Measurements from ENCODE around the gene SPATA13. TPM values are rescaled to one million over a fixed set of nuclear protein-coding genes. Genes with fewer than 3 reads are reported as not detected.

Gene SPATA13
- total and polyA plus RNA-seq, 2 experiments from 2014 or later = 12.4 to 19.4 TPM

DNA sequence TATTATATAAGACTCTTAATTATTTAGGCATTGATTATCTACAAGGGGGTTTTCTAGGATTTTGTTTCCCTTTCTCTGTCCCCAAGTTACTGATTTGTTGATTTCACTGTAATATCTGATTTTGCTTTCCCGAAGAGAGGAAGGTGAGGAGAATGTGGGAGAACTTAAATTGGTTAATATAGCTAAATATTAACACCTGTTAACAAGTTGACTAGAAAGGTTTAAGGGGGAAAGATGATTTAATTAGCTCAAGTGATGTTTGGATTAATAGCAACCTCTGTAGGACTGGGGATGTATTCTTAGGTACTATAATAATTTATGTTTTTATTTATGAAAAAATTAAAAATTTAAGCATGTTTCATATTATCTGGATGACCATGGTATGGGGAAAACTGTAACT lies 35.1 kb downstream of the SPATA13 start:
- no peak overlapping the region for H3K27ac ChIP-seq

DNA sequence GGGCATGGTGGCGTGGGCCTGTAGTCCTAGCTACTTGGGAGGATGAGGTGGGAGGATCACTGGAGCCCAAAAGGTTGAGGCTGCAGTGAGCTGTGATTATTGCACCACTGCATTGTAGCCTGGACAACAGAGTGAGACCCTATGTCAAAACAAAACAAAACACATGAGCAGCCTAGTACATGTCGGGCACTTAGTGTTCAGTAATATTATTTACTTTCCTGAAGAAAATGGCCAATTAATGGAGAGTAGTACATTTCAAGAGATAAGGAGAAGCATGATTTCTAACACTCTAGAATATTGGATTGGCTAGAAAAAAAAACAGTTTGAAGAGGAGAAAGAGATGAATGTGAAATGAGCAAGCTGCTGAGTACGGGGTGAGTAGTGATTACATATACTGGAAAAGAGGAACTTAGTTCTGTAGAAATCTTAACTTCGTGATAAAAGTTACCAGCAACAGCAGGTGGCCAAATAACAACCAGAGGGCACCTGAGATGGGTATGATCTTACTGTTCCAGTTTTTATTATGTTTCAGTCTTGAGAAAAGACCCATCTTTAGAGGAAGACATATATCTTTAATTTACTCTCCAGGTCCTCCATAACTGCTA lies 36.2 kb downstream of the SPATA13 start:
- Histone ChIP-seq H3K79me2 (peaks cover 14% of the 10 kb centered on the region), H3K4me2 (no peak overlapping the region), H3K4me1 (ENCODE audit: insufficient read depth) (peaks cover 6% of the 10 kb centered on the region), H3K4me3 (no peak overlapping the region), H3K27me3 (no peaks in the 10 kb centered on the region), H3K36me3 (replicated peaks; ENCODE audit: insufficient read depth, low read depth) (no peaks in the 10 kb centered on the region), H3K27ac (no peak overlapping the region), H2AFZ (no peak overlapping the region), H4K20me1 (ENCODE audit: insufficient read depth, poor library complexity, severe bottlenecking) (no peaks in the 10 kb centered on the region), H3K9me3 (ENCODE audit: low read depth) (no peaks in the 10 kb centered on the region), H3K9me2 (replicated peaks; ENCODE audit: insufficient read depth) (no peaks in the 10 kb centered on the region)
- TF ChIP-seq, protein P1, sequence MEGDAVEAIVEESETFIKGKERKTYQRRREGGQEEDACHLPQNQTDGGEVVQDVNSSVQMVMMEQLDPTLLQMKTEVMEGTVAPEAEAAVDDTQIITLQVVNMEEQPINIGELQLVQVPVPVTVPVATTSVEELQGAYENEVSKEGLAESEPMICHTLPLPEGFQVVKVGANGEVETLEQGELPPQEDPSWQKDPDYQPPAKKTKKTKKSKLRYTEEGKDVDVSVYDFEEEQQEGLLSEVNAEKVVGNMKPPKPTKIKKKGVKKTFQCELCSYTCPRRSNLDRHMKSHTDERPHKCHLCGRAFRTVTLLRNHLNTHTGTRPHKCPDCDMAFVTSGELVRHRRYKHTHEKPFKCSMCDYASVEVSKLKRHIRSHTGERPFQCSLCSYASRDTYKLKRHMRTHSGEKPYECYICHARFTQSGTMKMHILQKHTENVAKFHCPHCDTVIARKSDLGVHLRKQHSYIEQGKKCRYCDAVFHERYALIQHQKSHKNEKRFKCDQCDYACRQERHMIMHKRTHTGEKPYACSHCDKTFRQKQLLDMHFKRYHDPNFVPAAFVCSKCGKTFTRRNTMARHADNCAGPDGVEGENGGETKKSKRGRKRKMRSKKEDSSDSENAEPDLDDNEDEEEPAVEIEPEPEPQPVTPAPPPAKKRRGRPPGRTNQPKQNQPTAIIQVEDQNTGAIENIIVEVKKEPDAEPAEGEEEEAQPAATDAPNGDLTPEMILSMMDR (IDR thresholded peaks at IDR 0.05; ENCODE audit: poor library complexity) = no peak
- no peak for TF ChIP-seq EZH2 (IDR thresholded peaks at IDR 0.05; ENCODE audit: borderline replicate concordance)
- TF ChIP-seq EZH2phosphoT487 (IDR thresholded peaks at IDR 0.05; ENCODE audit: low read depth, severe bottlenecking, unreplicated experiment) = no peak
- no peak for DNase-seq (ENCODE audit: low spot score)
- 66% methylated on average over 4 of the region's 4 CpGs for WGBS (ENCODE audit: low lambda C conversion rate, missing lambda C conversion rate)

More for the DNA sequence above, 35.1 kb downstream of the SPATA13 start:
- no peaks in the 10 kb centered on the region for H3K36me3 ChIP-seq (replicated peaks; ENCODE audit: insufficient read depth, low read depth)
- H3K4me2 ChIP-seq = no peak overlapping the region
- no peak for DNase-seq (ENCODE audit: low spot score)
- no peaks in the 10 kb centered on the region for H4K20me1 ChIP-seq (ENCODE audit: insufficient read depth, poor library complexity, severe bottlenecking)
- H3K4me1 ChIP-seq (ENCODE audit: insufficient read depth) = peaks cover 6% of the 10 kb centered on the region
- 68% methylated on average over 1 of the region's 1 CpG for WGBS (ENCODE audit: low lambda C conversion rate, missing lambda C conversion rate)
- no peaks in the 10 kb centered on the region for H3K9me3 ChIP-seq (ENCODE audit: low read depth)
- TF ChIP-seq EZH2phosphoT487 (IDR thresholded peaks at IDR 0.05; ENCODE audit: low read depth, severe bottlenecking, unreplicated experiment) = no peak
- TF ChIP-seq EZH2 (IDR thresholded peaks at IDR 0.05; ENCODE audit: borderline replicate concordance) = no peak
- TF ChIP-seq, protein P1 (IDR thresholded peaks at IDR 0.05; ENCODE audit: poor library complexity) = no peak
- H3K27me3 ChIP-seq = no peaks in the 10 kb centered on the region
- H3K4me3 ChIP-seq = no peak overlapping the region
- peaks cover 17% of the 10 kb centered on the region for H3K79me2 ChIP-seq
- H2AFZ ChIP-seq = no peak overlapping the region
- no peaks in the 10 kb centered on the region for H3K9me2 ChIP-seq (replicated peaks; ENCODE audit: insufficient read depth)

DNA sequence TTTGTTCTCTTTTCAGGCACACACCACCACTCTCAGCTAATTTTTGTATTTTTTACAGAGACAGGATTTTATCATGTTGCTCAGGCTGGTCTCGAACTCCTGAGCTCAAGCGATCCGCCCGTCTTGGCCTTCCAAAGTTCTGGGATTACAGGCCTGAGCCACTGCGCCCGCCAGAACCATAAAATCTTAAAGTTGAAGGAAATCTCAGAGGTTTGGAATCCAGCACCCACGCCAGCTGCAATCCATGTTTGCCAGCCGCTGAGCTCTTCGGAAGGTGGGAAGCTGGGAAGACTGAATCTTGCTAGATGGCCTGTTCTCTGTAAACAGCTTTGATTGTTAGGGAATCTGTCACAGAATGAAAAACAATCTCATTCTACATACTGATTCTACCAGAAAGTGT lies 38.5 kb downstream of the SPATA13 start:
- Histone ChIP-seq H3K36me3 (replicated peaks; ENCODE audit: insufficient read depth, low read depth) (no peaks in the 10 kb centered on the region), H3K4me1 (ENCODE audit: insufficient read depth) (peaks cover 5% of the 10 kb centered on the region), H2AFZ (no peak overlapping the region), H3K4me3 (no peak overlapping the region), H3K79me2 (peaks cover 8% of the 10 kb centered on the region), H3K9me2 (replicated peaks; ENCODE audit: insufficient read depth) (no peaks in the 10 kb centered on the region), H3K9me3 (ENCODE audit: low read depth) (no peaks in the 10 kb centered on the region), H3K27me3 (no peaks in the 10 kb centered on the region), H3K4me2 (no peak overlapping the region), H4K20me1 (ENCODE audit: insufficient read depth, poor library complexity, severe bottlenecking) (no peaks in the 10 kb centered on the region), H3K27ac (no peak overlapping the region)
- WGBS (ENCODE audit: low lambda C conversion rate, missing lambda C conversion rate) = 88% methylated on average over 9 of the region's 9 CpGs
- no peak for DNase-seq (ENCODE audit: low spot score)
- TF ChIP-seq, protein P1 (IDR thresholded peaks at IDR 0.05; ENCODE audit: poor library complexity) = no peak
- TF ChIP-seq EZH2 (IDR thresholded peaks at IDR 0.05; ENCODE audit: borderline replicate concordance) (no peak), EZH2phosphoT487 (IDR thresholded peaks at IDR 0.05; ENCODE audit: low read depth, severe bottlenecking, unreplicated experiment) (no peak)
